HG02852 (cell line): ENCODE measurements around the gene OR51Q1.

Source experiments
- ATAC-seq: cut with Tn5 transposase; IDR thresholded peaks from one replicate; pipeline ENCODE4 v1.9.1; 2021; ENCODE audit warnings: mild to moderate bottlenecking, moderate library complexity; ENCODE audit not compliant: unreplicated experiment

Gene OR51Q1, protein sequence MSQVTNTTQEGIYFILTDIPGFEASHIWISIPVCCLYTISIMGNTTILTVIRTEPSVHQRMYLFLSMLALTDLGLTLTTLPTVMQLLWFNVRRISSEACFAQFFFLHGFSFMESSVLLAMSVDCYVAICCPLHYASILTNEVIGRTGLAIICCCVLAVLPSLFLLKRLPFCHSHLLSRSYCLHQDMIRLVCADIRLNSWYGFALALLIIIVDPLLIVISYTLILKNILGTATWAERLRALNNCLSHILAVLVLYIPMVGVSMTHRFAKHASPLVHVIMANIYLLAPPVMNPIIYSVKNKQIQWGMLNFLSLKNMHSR

DNA sequence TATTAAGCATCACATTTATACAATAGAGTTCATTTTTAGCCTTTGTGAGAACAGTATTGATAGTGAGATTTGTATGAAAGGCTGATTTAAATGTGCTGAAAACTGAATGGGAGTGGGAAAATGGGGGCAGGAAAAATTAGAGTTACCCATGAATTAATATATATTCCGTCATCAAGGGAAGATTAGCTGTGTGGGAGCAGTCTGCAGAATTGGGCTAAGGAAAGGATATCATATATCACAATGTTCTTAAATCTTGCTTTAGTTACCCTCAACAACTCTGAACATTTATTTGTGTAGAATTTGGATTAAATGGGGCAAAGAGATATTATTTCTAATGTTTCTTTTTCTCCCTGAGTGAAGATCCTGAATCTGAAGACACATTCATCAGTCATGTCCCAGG, at the start of gene OR51Q1:
OR51Q1 (plus strand) TSS at position 301 of the 400 bp plus-strand sequence; CDS start at position 391, 90 bp downstream.
- ATAC-seq = no peak

DNA sequence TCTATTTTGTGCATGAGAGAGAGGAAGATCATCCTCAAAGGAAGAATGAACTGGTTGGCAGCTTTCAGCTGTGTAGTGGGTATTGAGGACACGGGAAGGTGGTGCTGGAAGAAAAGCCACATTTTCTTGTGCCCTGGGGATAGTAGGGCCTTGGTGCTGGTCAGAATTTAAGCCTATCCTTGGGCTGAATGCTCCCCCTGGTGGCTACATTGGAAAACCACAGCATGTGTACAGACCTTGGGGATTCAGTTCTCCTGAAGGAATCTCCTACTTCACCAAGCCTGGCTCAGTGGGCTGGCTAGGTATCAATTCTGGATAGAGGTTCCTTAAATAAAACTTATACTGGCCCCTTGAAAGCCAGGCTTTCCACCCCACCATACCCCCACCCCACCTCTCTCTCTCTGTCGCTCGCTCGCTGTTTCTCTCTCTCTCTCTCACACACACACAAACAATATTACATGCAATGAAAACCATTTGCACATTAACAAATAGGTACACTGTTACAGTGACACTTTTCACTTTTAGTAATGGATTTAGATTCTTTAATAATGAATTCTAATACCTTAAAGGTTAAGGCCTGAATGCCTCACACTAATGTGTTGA, 41.1 kb upstream of the OR51Q1 start:
- peak; percentile 88 for ATAC-seq

DNA sequence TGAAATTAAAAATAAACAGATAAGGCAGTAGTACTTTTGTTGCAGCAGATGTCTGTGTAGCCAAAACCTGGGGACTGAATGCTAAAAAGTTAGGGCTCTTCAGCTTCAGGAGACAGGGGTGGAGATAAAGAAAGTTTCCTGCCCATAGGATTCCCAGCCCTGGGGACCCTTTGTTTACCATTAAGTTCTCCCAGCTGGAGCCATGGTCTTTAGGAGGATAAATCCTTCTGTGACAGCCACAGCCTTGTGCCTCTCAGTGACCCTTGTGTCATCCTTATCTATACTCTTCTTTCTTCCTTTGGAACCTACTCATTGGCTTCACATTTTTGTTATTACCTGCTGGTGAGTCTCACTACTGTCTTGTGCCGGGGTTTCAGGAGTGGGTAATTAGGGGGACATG, 38.3 kb upstream of the OR51Q1 start, which contains the start of gene OR51M1:
OR51M1 (plus strand) TSS at position 237 of the 400 bp plus-strand sequence. CDS start 5,587 bp downstream, outside the sequence.
- no peak for ATAC-seq

DNA sequence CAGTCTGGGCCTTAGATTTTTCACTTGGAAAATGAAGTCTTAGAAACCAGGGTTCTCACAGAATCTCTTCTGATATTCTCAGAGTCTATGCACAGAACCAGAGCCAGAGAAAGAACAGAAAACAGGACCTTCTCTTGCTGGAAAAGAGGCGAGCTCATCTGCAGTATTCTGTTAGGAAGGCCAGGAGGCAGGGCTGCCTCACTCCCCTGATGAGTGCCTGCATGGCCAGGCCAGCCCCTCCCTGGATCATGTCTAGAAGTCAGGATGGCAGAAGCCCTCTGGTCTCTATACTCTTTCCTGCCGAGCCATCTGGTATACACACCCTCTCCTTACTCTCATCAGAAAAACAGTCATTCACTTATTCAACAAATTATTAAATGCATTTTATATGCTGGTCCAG, 37.6 kb upstream of the OR51Q1 start:
- no peak for ATAC-seq

DNA sequence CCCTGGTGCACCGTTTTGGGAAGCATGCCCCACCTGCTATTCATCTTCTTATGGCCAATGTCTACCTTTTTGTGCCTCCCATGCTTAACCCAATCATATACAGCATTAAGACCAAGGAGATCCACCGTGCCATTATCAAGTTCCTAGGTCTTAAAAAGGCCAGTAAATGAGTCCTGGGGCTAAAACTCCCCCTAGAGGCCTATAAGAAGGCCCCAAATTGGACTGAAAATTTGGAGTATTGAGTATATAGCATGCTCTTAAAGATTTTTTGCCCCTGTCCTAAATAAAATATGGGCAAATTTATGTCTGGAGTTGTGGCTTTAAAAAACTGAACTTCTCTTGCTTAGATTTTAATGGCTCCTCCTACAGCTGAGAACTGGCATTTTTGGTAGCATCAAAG, 31.7 kb upstream of the OR51Q1 start:
- ATAC-seq = no peak

DNA sequence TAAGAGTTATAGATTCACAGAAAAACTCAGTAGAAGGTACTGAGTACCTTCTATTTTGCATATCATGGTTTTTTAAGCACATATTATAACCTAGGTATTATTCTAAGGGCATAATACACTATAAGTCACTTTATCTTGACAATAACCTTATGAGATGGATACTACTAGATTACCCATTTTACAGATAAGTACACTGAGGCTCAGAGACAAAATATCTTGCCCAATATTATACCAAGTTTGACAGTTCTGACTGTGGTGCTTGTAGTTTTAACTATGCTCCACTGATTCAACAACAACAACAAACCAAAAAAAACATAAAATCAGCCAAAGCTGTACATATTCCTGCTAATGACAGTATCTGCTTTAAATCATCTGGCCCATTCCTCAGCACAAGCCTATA, 27.8 kb upstream of the OR51Q1 start:
- no peak for ATAC-seq

DNA sequence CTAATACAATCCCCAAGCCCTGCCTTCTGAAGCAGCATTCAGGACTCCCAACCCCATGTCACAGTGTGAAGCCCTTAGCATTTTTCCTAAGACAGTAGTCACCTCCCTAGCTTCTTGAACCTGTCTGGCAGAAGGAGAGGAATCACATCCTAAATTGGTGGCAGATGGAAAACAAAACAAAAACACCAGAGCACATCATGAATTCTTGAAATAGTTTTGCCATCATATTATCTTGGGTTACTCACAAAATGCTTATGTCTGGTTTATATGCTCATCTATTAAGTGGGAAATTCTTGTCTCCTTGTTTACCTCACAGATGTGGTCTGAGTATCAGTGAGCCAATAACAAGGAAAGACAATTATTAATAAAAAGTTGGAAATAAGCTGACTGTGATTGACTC, 23.0 kb upstream of the OR51Q1 start:
- no peak for ATAC-seq

DNA sequence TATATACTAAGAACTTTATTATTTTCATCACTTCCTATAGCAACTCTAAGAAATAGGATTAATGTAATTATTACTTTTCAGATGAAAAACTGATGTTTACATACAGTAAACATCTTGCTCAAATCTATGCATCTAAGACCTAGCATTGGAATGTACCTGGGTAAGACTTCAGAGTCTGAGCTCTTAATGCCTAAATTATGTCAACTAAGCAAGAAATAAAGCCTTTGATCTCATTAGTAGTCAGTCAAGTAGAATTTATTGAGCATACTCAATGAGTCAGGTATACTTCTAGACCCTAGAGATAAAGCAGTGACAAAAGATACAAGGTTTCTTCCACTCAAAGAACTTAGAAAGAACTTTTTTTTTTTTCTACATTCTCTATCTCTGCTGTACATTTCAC, 16.7 kb upstream of the OR51Q1 start:
- ATAC-seq = no peak

DNA sequence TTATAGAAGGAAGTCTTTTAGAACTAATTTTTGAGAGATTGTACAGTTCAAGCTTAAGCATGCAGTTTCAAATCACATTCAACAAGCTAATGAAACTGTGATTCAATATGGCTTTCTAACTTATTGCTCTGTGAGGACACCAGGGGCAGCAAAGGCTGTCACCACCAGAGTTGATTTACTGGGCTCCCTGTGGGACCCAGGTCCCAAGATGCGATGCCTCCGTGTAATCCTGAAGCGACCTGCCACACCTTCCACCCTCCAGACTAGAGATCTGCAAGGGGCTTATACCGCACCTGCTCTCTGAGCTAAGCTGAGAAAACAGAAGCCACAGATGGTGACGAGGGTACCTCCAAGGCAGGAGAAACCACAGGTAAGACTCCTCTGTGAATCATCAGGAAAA, 918 bp upstream of the OR51Q1 start:
- no peak for ATAC-seq

DNA sequence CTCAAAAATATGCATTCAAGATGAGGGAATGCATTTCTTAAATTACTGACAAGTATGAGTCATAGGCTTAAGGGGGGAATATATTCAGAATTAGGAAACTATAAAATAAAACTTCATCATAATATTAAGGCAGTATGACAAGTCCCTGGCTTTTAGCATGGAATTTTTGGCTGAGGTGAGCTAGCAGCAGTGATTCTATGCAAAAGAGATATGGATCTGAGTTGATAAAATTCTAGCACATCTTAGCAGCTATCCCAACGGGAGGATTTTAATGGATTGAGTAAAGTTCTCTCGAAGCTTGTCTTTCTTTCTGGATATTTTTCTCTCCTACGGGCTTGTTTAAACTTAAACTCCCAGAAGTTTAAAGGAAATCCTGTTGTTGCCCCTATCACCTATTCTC, 1.2 kb downstream of the OR51Q1 start:
- no peak for ATAC-seq

DNA sequence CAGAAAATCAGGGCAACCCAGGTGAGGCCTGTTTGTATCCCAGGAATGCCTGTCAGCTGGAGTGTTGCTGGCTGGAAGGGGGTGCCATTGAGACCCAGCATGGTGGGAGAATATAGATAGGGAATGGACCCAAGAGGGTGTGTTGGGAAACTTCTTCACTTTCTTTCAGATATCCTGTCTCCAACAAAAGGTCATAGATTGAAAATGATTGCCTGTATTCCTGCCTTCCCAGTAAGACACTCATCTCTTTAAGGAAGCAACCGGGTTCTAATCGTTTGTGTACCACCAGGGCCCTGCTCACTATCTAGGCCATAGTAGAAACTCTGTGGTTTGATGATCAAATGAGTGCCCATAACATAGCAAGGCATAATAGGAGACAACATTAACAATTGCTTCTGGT, 19.5 kb downstream of the OR51Q1 start, which contains the start of gene OR51I1:
OR51I1 (minus strand) TSS at position 101 of the 400 bp plus-strand sequence; CDS start at position 101, 0 bp downstream.
- no peak for ATAC-seq

DNA sequence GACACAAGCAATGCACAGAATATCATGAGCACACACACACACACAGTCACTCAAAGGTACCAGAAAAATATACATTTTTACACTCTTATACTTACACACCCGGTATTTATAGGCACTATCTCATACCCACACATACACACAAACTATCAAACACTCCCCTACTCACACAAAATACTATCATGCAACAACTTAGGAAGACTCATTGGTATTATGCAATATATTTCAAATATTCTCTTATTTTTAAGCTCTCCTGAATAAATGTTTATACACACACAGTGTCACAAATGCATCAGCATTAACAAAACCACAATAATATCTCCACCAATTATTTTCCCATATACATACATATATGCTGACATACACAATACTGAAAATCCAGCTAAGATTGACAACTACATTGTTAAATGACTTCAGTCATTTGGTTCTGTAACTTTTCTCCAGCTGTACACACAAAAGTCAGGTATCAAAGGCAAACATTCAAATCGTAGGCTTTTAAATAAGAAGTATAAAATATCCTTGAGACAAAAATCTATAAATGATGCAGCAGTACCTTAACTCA, 22.0 kb downstream of the OR51Q1 start:
- ATAC-seq = no peak

DNA sequence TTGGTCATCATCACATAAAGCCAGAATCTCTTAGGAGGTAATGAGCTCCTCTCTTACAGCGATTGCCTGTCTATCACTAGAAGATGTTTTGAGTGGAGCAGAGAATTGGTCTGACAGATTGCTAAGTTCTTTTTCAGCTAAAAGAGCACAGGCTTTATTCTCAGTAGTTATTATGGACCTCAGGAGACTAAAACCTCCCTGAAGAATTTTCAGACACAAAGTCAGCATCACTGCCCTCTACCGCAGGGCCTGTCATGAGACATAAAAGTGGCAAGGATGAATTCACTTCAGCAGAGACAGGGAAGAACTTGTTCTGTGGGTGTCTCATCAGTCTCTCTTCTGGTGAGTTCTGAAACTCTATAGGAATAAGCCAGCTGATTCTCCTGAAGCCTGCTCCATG, 27.1 kb downstream of the OR51Q1 start, which contains the start of gene OR51I2:
OR51I2 (plus strand) TSS at position 301 of the 400 bp plus-strand sequence. CDS start 4,166 bp downstream, outside the sequence.
- ATAC-seq = no peak

DNA sequence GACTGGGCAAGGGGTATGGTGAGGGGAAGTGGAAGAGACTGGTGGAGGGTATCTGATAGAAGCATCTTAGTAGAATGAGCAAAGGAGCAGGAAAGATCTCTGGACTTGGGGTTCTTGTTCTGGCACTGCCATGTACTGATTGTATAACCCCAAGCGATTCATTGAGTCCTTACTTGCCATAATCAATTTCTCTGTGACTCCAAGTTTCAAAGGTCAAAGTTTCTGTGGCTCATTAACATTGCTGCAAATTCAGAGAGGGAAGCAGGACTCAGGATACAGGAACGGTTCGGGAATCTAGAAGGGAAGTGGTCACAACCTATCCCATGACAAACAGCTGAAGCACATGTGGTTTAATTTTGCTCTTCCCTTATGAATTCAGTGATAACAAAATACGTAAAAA, 27.5 kb downstream of the OR51Q1 start:
- ATAC-seq = no peak

DNA sequence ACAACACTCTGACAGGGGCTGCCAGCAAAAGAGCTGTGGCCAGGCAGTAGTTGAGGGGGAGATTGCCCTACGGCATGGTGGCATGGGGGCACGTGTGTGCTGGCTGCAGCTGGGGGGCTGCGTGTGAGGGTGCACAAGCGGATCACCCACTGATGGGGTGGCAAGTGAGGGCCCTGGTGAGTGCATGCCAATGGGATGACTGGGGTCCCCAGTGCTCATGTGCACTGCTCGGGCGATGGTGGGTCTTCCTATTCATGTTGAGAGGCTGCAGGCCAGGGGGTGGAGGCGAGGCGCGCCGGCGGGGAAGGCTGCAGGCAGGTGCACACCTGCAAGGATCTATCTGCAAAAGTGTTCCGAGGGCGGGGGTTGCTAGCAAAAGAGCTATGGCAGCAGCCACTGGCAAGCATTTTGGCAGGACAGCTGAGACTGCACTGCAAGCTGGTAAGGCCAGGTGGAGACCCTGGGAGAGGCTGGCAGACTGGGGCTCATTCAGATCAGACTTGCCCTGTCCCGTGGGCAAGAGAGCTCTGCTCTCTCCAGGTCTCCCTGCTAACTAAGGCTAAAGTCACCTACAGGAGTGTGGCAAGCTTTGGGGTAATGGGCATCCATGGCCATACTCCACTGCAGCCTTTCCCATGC, 39.2 kb downstream of the OR51Q1 start:
- ATAC-seq = no peak

DNA sequence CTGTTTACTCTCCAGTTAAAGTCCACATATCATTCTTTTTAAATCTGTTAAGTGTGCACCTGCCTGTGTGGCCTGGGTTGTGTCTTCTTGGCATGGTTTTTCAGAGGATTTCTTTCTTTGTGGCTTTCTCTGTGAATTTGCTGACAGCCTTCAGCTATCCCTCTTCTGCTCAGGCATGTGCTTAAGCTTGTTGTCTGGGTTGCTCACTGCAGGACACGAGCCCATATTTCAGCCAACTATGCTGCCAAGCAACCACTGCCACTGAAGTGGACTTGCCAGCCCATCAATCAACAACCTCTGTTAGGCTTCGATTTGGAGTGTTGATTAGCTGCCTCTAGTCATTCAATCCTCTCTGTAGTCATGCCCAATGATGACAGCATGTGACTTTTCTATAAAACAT, 45.6 kb downstream of the OR51Q1 start:
- no peak for ATAC-seq
